ENCODE results near the gene WNT6.

WNT6 gene

DNA sequence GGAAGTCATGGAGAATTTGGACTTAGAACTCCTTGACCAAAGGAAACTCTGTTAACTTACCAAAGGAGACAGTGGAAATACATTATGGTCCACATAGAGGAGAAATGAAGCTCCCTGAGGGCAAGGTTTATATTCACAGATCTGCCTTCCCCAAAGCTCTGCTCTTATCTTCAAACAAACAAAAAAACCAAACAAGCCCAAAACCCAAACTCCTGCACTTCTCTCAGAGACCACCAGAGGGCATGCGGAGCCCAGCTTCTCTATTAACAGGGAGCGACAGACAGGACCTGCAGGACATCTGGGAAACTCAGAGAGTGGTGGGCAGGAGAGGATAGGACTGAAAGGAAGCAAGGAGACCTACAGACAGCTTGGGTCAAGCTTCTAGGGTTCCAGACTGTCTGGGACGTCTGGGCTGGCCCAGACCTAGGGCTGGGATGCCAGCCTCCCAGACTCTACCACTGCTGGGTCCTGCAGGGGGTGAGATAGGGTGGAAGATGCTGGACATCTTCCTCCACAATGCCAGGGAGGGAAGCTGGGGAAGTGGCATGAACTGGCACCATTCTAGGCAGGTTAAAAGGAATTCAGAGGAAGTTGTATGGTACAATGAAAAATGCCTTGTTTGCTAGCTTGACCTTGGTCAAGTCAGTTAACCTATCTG is 17.1 kb downstream of the WNT6 start:
- Histone ChIP-seq H3K9me3 (ENCODE audit: insufficient read depth, low read length) (no peaks in the 10 kb centered on the region), H3K27ac (ENCODE audit: low read depth, low read length) (peak overlapping the region; percentile 98), H3F3A (ENCODE audit: insufficient read depth) (peaks cover 22% of the 10 kb centered on the region), H3K9me2 (replicated peaks; ENCODE audit: insufficient read depth, low read length) (no peaks in the 10 kb centered on the region), H3K36me3 (ENCODE audit: low read length) (no peaks in the 10 kb centered on the region), H3K9ac (ENCODE audit: low read length) (peak overlapping the region; percentile 5; the same call in 1 of the 2 replicates), H3K27me3 (ENCODE audit: low read length) (no peaks in the 10 kb centered on the region), H3K4me3 (ENCODE audit: insufficient read depth, low read length, poor library complexity, severe bottlenecking) (no peak overlapping the region), H2AFZ (ENCODE audit: low read depth, low read length, severe bottlenecking) (no peak overlapping the region), H3K79me2 (ENCODE audit: insufficient read depth, low read length) (peaks cover 10% of the 10 kb centered on the region; the same call in 1 of the 2 replicates), H3K4me2 (ENCODE audit: low read depth, low read length, poor library complexity, severe bottlenecking) (peak overlapping the region; percentile 82), H4K20me1 (ENCODE audit: low read depth, low read length) (no peaks in the 10 kb centered on the region)
- TF ChIP-seq, protein P1, sequence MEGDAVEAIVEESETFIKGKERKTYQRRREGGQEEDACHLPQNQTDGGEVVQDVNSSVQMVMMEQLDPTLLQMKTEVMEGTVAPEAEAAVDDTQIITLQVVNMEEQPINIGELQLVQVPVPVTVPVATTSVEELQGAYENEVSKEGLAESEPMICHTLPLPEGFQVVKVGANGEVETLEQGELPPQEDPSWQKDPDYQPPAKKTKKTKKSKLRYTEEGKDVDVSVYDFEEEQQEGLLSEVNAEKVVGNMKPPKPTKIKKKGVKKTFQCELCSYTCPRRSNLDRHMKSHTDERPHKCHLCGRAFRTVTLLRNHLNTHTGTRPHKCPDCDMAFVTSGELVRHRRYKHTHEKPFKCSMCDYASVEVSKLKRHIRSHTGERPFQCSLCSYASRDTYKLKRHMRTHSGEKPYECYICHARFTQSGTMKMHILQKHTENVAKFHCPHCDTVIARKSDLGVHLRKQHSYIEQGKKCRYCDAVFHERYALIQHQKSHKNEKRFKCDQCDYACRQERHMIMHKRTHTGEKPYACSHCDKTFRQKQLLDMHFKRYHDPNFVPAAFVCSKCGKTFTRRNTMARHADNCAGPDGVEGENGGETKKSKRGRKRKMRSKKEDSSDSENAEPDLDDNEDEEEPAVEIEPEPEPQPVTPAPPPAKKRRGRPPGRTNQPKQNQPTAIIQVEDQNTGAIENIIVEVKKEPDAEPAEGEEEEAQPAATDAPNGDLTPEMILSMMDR (IDR thresholded peaks at IDR 0.05; ENCODE audit: insufficient read depth, low read length, poor library complexity, severe bottlenecking), result peak; percentile 99
- TF ChIP-seq EZH2phosphoT487 (conservative IDR thresholded peaks at IDR 0.05; ENCODE audit: low read length), result no peak

DNA sequence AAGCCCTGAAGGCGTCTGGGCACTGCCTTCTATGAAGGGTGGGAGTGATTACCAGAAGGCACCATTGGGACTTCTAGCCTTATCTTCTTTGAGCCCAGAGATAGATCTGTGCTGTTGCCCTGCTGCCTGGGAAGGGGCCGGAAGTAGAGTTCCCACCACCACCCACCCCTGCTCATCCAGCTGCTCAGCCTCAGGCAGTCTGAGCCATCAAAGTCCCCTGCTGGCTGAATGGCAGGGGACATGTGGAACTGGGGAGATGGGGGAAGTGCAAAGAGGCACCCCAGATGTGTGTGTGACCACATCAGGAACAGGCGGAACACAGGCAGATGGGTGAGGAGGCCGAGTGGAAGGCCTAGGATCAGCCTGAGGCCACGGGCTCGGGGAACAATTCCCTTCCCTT is 17.7 kb downstream of the WNT6 start:
- Histone ChIP-seq H3K9me3 (ENCODE audit: insufficient read depth, low read length) (no peaks in the 10 kb centered on the region), H3K27me3 (ENCODE audit: low read length) (no peaks in the 10 kb centered on the region), H3K36me3 (ENCODE audit: low read length) (no peaks in the 10 kb centered on the region), H3K9ac (ENCODE audit: low read length) (peak overlapping the region; percentile 92; the same call in 1 of the 2 replicates), H3K4me3 (ENCODE audit: insufficient read depth, low read length, poor library complexity, severe bottlenecking) (no peak overlapping the region), H3K4me2 (ENCODE audit: low read depth, low read length, poor library complexity, severe bottlenecking) (peak overlapping the region; percentile 82), H3K79me2 (ENCODE audit: insufficient read depth, low read length) (peaks cover 16% of the 10 kb centered on the region; the same call in 1 of the 2 replicates), H3K27ac (ENCODE audit: low read depth, low read length) (peak overlapping the region; percentile 98), H3K9me2 (replicated peaks; ENCODE audit: insufficient read depth, low read length) (no peaks in the 10 kb centered on the region), H3F3A (ENCODE audit: insufficient read depth) (peaks cover 28% of the 10 kb centered on the region), H4K20me1 (ENCODE audit: low read depth, low read length) (no peaks in the 10 kb centered on the region), H2AFZ (ENCODE audit: low read depth, low read length, severe bottlenecking) (no peak overlapping the region)
- TF ChIP-seq, protein P1 (IDR thresholded peaks at IDR 0.05; ENCODE audit: insufficient read depth, low read length, poor library complexity, severe bottlenecking), result no peak
- no peak for TF ChIP-seq EZH2phosphoT487 (conservative IDR thresholded peaks at IDR 0.05; ENCODE audit: low read length)

DNA sequence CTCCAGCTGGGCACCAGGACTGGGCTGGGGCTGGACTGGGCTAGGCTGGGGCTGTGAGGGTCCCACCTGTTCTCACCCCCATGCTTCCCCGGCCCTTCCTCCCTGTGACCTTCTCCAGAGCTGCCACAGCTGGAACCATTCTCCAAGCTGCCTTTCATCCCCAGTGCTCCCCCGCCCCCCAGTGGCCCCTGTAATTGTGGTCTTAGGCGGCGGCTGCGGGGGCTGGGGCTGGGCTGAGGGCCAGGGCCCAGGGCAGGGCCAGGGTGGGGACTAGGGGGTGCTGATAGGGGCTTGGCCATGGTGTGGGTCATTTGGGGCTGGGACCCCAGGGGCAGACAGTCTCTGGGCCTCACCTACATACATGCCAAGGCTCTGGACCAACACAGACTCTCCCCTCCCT is 18.3 kb downstream of the WNT6 start:
- Histone ChIP-seq H3K27ac (ENCODE audit: low read depth, low read length) (peak overlapping the region; percentile 98), H3K79me2 (ENCODE audit: insufficient read depth, low read length) (peaks cover 22% of the 10 kb centered on the region; the same call in 1 of the 2 replicates), H3F3A (ENCODE audit: insufficient read depth) (peaks cover 34% of the 10 kb centered on the region), H3K9me2 (replicated peaks; ENCODE audit: insufficient read depth, low read length) (no peaks in the 10 kb centered on the region), H4K20me1 (ENCODE audit: low read depth, low read length) (no peaks in the 10 kb centered on the region), H3K27me3 (ENCODE audit: low read length) (no peaks in the 10 kb centered on the region), H3K36me3 (ENCODE audit: low read length) (no peaks in the 10 kb centered on the region), H2AFZ (ENCODE audit: low read depth, low read length, severe bottlenecking) (no peak overlapping the region), H3K4me3 (ENCODE audit: insufficient read depth, low read length, poor library complexity, severe bottlenecking) (no peak overlapping the region), H3K4me2 (ENCODE audit: low read depth, low read length, poor library complexity, severe bottlenecking) (peak overlapping the region; percentile 82), H3K9ac (ENCODE audit: low read length) (peak overlapping the region; percentile 92; the same call in 1 of the 2 replicates), H3K9me3 (ENCODE audit: insufficient read depth, low read length) (no peaks in the 10 kb centered on the region)
- no peak for TF ChIP-seq EZH2phosphoT487 (conservative IDR thresholded peaks at IDR 0.05; ENCODE audit: low read length)
- TF ChIP-seq, protein P1 (IDR thresholded peaks at IDR 0.05; ENCODE audit: insufficient read depth, low read length, poor library complexity, severe bottlenecking), result no peak
